Spleen (tissue), 11 donors: Measurements from ENCODE around the gene EDEM3. TPM values are rescaled to one million over a fixed set of nuclear protein-coding genes. Genes with fewer than 3 reads are reported as not detected.

Experiments
- DNase-seq: peaks from one replicate; pipeline ENCODE4 v3.0.0-alpha.2; 2020
- H3K27ac ChIP-seq, 8 donors: fragments of 200-600 bp; sonication (generic) in 7 of 8; 1 replicate in 4 of 8; 2 replicates in 4 of 8; pipeline versions ENCODE4 v1.5.0 to v1.8.0; 2016 to 2021; ENCODE audit warnings: inconsistent platforms in 4 of 8, mild to moderate bottlenecking in 4 of 8, moderate library complexity in 1 of 8
- H3K27me3 ChIP-seq, 7 donors: fragments of 200-600 bp; sonication (generic) in 6 of 7; replicated peaks in 1 of 7; 1 replicate in 4 of 7; 2 replicates in 3 of 7; pipeline versions ENCODE4 v1.5.0 to v1.8.0; 2016 to 2021; ENCODE audit warnings: inconsistent platforms in 3 of 7, mild to moderate bottlenecking in 1 of 7
- H3K36me3 ChIP-seq, 6 donors: fragments of 200-600 bp; sonication (generic) in 5 of 6; 1 replicate in 4 of 6; 2 replicates in 2 of 6; pipeline versions ENCODE4 v1.5.0 to v1.8.0; 2016 to 2021; ENCODE audit warnings: inconsistent platforms in 2 of 6
- H3K4me1 ChIP-seq, 6 donors: fragments of 200-600 bp; sonication (generic) in 5 of 6; 1 replicate in 3 of 6; 2 replicates in 3 of 6; pipeline versions ENCODE4 v1.5.0 to v1.8.0; 2016 to 2021; ENCODE audit warnings: inconsistent platforms in 3 of 6
- H3K4me3 ChIP-seq, 8 donors: fragments of 200-600 bp; sonication (generic) in 7 of 8; 1 replicate in 4 of 8; 2 replicates in 4 of 8; pipeline versions ENCODE4 v1.5.0 to v1.8.0; 2016 to 2021; ENCODE audit warnings: inconsistent platforms in 4 of 8, mild to moderate bottlenecking in 4 of 8, moderate library complexity in 2 of 8
- H3K9me3 ChIP-seq, 8 donors: fragments of 200-600 bp; sonication (generic) in 7 of 8; 1 replicate in 4 of 8; 2 replicates in 4 of 8; pipeline versions ENCODE4 v1.5.0 to v1.8.0; 2016 to 2021; ENCODE audit warnings: inconsistent platforms in 4 of 8
- POLR2A ChIP-seq, 3 donors: fragments of 450-650 bp; IDR thresholded peaks; one replicate each; pipeline ENCODE4 v1.5.1; 2017; ENCODE audit warnings: antibody characterized with exemption in 3 of 3, mild to moderate bottlenecking in 1 of 3
- POLR2AphosphoS5 ChIP-seq, 3 donors: sonication (generic); formaldehyde crosslinking; IDR thresholded peaks; one replicate each; pipeline ENCODE4 v1.5.1; 2017; ENCODE audit warnings: antibody characterized with exemption in 3 of 3
- WGBS, 5 donors: extraction: QIAGEN DNeasy Blood & Tissue Kit in 3 of 5; methylation state at CpG; one replicate each; pipeline versions ENCODE4 v1.1.5 to v1.1.7; 2013 to 2018; 5-methylcytosine and 5-hydroxymethylcytosine counted together
- intact Hi-C: fragments of 100-400 bp; cut with DNase I; formaldehyde crosslinking; loops from one replicate; pipeline ENCODE4 v1.15.0; 2023; ENCODE audit warnings: low total_unique reads
- polyA plus RNA-seq, 3 donors: library from polyadenylated mRNA; stranded (reverse); fragments of 200-250 nt; gene quantifications; one replicate each; pipeline ENCODE4 v1.2.1, GENCODE V29; 2013
- total RNA-seq, 7 donors: library from RNA; depleted of rRNA in 3 of 7; stranded (reverse); fragments of >200 nt in 3 of 7; fragmentation: NEBNext Ultra II Directional in 4 of 7; extraction: Animal tissue kit (Norgen Biotek cat#: 25700) in 4 of 7; gene quantifications; one replicate each; pipeline versions ENCODE4 v1.1.0 to v1.2.1, GENCODE V29; 2016 to 2021
- TF ChIP-seq, protein P1 (sequence below), 11 experiments: fragments of 200-600 bp in 7 of 11; fragments of 450-650 bp in 4 of 11; sonication (generic) in 4 of 11; IDR thresholded peaks in 8 of 11; conservative IDR thresholded peaks in 3 of 11; 1 replicate in 7 of 11; 2 replicates in 4 of 11; pipeline versions ENCODE4 v1.4.0 to v1.8.0; 2016 to 2021; ENCODE audit warnings: antibody characterized with exemption in 11 of 11, inconsistent platforms in 4 of 11, mild to moderate bottlenecking in 1 of 11
- donor health status: healthy with polysubstance abuse.
- donor health status: DM: no; HTN: no; CAD: no; lungs with moderate emphysema.
- donor health status: DM: no; HTN: no; CAD: no.
- donor health status: Bipolar disorder and iron deficiency.
- donor health status: healthy.
- donor health status: DM: no; HTN: no; CAD: no.
- donor health status: DM: yes; HTN: yes; CAD: no.

Gene EDEM3
- total and polyA plus RNA-seq, 10 donors, result 7.2 to 49.8 (median 31.9) TPM

DNA sequence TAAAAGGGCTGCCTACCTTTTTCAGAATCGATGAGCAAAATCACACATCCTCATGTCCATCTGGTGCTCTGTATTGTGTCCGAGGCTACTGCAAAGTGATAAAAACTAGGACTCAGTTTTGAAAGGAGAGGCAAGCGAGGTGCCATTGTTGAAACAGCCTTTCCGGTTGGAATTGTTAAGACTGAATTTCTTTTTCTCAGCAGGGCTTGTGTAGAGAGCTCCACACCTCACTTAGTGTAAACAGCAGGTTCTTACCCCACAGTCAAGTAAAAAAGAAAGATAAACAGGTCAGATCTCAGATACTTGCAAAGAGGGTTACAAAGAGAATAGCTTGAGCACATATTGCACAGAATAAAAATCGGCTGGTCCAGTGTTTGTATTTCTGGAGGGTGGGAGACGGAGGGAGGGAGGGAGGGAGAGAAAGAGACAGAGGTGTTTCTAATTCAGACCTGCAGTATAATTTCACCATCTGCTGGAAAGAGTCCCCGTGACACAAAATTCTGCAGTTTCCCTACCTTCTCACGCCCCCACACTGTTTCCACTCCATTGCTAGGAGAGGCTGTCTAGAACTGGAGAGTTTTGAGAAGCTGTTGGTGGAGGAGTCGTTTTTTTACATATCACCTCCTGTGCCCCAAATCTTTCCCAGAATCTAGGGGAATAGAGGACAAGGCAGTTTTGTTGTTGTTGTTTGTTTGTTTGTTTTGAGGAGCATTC is 82.5 kb downstream of the EDEM3 start:
- no peak for DNase-seq
- no peaks in the 10 kb centered on the region for H3K9me3 ChIP-seq
- no peaks in the 10 kb centered on the region for H3K36me3 ChIP-seq
- no peak overlapping the region for H3K27ac ChIP-seq
- no peaks in the 10 kb centered on the region for H3K4me1 ChIP-seq
- TF ChIP-seq POLR2AphosphoS5 (IDR thresholded peaks at IDR 0.05) (no peak), POLR2A (IDR thresholded peaks at IDR 0.05) (no peak)
- TF ChIP-seq, protein P1, sequence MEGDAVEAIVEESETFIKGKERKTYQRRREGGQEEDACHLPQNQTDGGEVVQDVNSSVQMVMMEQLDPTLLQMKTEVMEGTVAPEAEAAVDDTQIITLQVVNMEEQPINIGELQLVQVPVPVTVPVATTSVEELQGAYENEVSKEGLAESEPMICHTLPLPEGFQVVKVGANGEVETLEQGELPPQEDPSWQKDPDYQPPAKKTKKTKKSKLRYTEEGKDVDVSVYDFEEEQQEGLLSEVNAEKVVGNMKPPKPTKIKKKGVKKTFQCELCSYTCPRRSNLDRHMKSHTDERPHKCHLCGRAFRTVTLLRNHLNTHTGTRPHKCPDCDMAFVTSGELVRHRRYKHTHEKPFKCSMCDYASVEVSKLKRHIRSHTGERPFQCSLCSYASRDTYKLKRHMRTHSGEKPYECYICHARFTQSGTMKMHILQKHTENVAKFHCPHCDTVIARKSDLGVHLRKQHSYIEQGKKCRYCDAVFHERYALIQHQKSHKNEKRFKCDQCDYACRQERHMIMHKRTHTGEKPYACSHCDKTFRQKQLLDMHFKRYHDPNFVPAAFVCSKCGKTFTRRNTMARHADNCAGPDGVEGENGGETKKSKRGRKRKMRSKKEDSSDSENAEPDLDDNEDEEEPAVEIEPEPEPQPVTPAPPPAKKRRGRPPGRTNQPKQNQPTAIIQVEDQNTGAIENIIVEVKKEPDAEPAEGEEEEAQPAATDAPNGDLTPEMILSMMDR (IDR thresholded peaks at IDR 0.05 in 8 of 11, conservative IDR thresholded peaks at IDR 0.05 in 3 of 11), result no peak
- intact Hi-C loops, result no loop called here
- H3K4me3 ChIP-seq, result no peak overlapping the region
- 77 to 85% (median 82%) methylated on average over 9 of the region's 9 CpGs for WGBS, 5 donors
- H3K27me3 ChIP-seq, result no peaks in the 10 kb centered on the region

DNA sequence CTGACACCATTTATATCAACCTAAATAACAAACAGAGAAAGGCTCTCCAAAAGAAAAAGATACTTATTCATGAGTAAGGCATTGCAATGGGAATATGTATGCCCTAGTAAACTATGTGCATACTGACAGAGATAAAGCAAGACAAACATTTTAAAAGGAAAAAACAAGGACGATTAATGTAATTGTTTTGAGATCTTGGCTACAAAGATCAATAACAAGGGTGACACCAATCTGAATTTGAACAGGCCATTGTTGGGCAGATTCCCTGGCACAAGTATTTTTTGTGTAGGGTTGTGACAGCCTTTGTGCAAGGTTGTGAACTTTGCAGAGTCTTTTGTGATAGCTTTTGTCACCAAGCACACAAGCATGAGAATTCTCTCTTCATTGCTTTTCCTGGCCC is 85.3 kb downstream of the EDEM3 start:
- Histone ChIP-seq H3K9me3 (no peaks in the 10 kb centered on the region), H3K4me3 (no peak overlapping the region), H3K36me3 (no peaks in the 10 kb centered on the region), H3K27ac (no peak overlapping the region), H3K4me1 (peaks cover 0 to 5% (median 2%) of the 10 kb centered on the region in 6 donors), H3K27me3 (peaks cover 0 to 10% (median 0%) of the 10 kb centered on the region in 7 donors)
- no peak for DNase-seq
- WGBS, 5 donors, result 73 to 90% (median 85%) methylated on average over 1 of the region's 1 CpG
- intact Hi-C loops, result loop anchor here (10.0 kb wide), 1 partner anchor 595 kb away; no protein-coding TSS in a partner anchor
- TF ChIP-seq POLR2AphosphoS5 (IDR thresholded peaks at IDR 0.05) (no peak), POLR2A (IDR thresholded peaks at IDR 0.05) (no peak)
- TF ChIP-seq, protein P1 (IDR thresholded peaks at IDR 0.05 in 8 of 11, conservative IDR thresholded peaks at IDR 0.05 in 3 of 11), result no peak

DNA sequence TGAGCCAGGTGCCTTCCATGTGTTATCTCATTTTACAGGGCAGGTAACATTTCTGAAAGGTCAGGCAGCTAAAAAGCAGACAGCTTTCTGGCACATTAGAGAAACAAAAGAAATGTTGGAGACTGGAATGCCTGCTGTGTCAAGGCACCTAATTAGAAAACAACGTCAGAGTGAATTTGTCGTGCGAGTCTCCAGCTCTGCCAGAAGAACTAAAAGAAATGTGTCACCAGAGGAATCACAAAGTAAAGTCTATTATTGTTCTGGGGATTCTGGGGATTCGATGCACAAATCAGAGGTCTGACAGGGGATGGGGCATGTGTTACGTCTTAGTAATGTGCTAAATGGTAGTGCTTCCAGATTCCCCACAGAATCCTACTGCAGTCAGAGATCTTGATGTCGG is 89.3 kb downstream of the EDEM3 start:
- Histone ChIP-seq H3K27me3 (peaks cover 0 to 20% (median 0%) of the 10 kb centered on the region in 7 donors), H3K4me3 (no peak overlapping the region), H3K27ac (no peak overlapping the region), H3K4me1 (peaks cover 0 to 15% (median 10%) of the 10 kb centered on the region in 6 donors), H3K9me3 (no peaks in the 10 kb centered on the region), H3K36me3 (no peaks in the 10 kb centered on the region)
- TF ChIP-seq POLR2AphosphoS5 (IDR thresholded peaks at IDR 0.05) (no peak), POLR2A (IDR thresholded peaks at IDR 0.05) (no peak)
- TF ChIP-seq, protein P1 (IDR thresholded peaks at IDR 0.05 in 8 of 11, conservative IDR thresholded peaks at IDR 0.05 in 3 of 11), result no peak
- WGBS, 5 donors, result 86 to 95% (median 92%) methylated on average over 6 of the region's 6 CpGs
- intact Hi-C loops, result loop anchor here (10.0 kb wide), 1 partner anchor 591 kb away; no protein-coding TSS in a partner anchor
- DNase-seq, result no peak

DNA sequence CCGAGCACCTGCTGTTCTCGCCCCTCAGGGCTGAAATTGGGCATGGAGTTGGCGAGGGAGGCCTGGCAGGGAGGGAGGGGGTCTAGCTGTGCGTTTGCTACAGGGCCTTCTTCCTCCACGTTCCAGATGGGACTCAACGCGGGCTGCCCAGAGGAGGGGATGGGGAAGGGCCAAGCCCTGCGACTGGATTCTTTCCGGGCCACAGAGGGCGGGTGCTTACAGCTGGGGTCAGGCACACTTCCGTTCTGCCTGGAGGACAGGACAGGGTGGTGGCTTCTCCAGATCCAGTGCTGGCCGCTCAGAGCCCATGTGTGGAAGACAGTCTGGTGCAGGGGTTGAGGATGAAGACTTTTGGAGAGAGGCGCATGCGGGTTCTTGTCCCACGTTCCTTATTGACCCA is 90.0 kb downstream of the EDEM3 start:
- Histone ChIP-seq H3K27ac (no peak overlapping the region), H3K4me1 (peaks cover 0 to 15% (median 10%) of the 10 kb centered on the region in 6 donors), H3K4me3 (peak overlapping the region in 2 of 8 donors; percentile 30 to 53), H3K27me3 (peaks cover 0 to 20% (median 0%) of the 10 kb centered on the region in 7 donors), H3K36me3 (no peaks in the 10 kb centered on the region), H3K9me3 (no peaks in the 10 kb centered on the region)
- TF ChIP-seq, protein P1 (IDR thresholded peaks at IDR 0.05 in 8 of 11, conservative IDR thresholded peaks at IDR 0.05 in 3 of 11), result no peak
- no peak for TF ChIP-seq POLR2AphosphoS5 (IDR thresholded peaks at IDR 0.05)
- TF ChIP-seq POLR2A (IDR thresholded peaks at IDR 0.05), result no peak
- DNase-seq, result no peak
- intact Hi-C loops, result loop anchor here (10.0 kb wide), 1 partner anchor 590 kb away; no protein-coding TSS in a partner anchor
- WGBS, 5 donors, result 79 to 85% (median 82%) methylated on average over 15 of the region's 15 CpGs
